HG03175 (cell line): ENCODE data around the gene EYS.

Experiments
- ATAC-seq: cut with Tn5 transposase; IDR thresholded peaks from one replicate; pipeline ENCODE4 v1.9.1; 2021; ENCODE audit warnings: mild to moderate bottlenecking, moderate library complexity; ENCODE audit not compliant: unreplicated experiment

The EYS gene

GRCh38 chr6:65707126-65707826 is at the start of gene EYS:
Gene EYS, minus strand, starts transcription at chr6:65707226. Its CDS starts 211,816 bp downstream, at chr6:65495410.
- no peak for ATAC-seq

DNA sequence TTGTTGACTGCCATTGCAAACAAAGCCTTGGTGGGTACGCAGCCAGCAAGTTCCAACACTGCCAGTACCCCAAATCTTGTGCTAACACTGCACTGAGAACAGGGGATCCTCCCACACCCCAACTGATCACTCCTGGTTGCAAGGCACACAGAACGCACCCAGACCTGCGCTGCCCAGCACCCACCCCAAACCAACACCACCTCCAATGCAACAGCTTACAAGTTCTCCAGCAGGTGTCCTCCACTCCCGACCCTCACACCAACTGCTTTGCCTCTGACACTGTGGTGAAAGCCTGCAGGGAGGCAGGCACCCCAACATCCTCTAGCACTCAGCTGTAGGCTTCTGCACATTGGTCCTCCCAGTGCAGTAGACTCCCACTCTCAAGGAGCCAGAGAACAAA is 39.3 kb upstream of the EYS start:
- ATAC-seq = no peak

- ATAC-seq = no peak
These were observed 38.6 kb upstream of the EYS start for GRCh38 chr6:65745614-65746013.

DNA sequence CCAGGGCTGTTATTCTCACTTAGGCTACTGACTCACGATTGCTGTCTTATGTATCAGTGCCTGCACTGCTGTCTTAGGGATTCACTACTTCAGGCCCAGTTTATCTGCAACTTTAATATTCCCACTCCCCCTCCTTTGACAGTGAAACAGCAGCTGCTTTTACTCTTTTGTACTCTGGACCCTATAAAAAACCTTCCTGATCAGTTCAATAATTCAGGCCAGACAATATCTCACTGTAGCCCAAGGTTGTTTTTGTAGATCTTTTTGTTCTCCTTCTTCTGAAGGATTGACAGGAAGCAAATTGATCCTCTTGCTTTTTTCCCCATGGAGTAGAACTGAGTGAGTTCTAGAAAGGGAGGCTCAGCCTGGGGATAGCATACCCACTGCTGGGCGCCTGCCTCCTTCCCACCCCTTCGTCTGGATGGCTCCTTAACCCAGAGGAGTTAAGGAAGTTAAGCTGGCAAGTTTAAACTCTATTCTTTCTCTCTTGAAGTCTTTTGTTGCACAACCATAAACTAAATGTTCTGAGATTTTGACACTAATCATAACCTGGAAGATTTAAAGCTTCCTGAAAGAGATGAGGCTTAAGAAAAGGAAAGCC is 22.0 kb upstream of the EYS start:
- no peak for ATAC-seq

DNA sequence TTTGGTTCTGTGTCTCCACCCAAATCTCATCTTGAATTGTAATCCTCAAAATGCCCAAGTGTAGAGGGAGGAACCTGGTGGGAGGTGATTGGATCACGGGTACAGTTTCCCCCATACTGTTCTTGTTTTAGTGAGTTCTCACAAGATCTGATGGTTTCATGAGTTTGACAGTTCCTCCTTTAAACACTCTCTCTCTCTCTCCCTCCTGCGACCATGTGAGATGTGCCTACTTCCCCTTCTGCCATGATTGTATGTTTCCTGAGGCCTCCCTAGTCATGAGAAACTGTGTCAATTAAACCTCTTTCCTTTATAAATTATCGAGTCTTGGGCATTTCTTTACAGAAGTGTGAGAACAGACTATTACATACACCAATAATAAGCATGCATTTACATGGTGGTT is 12.1 kb upstream of the EYS start:
- ATAC-seq = no peak

DNA sequence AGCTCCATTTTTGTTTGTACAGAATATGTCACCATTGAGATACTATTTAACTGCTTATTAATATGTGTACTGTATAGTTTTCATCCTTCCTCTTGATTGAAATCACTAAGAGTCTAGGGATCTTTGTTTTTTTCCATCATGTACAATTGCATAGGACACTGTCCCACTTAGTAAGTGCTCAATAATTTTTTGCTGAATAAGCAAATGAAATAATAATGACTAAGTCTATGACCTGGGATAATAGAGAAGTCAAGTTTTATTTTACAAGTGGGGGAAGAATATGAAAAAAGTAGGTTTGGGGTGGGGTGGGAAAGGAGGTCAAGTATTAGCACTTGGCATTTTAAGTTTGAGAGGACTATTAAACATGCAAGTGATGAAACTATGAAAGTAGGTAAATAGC is 4.5 kb upstream of the EYS start:
- ATAC-seq = no peak

DNA sequence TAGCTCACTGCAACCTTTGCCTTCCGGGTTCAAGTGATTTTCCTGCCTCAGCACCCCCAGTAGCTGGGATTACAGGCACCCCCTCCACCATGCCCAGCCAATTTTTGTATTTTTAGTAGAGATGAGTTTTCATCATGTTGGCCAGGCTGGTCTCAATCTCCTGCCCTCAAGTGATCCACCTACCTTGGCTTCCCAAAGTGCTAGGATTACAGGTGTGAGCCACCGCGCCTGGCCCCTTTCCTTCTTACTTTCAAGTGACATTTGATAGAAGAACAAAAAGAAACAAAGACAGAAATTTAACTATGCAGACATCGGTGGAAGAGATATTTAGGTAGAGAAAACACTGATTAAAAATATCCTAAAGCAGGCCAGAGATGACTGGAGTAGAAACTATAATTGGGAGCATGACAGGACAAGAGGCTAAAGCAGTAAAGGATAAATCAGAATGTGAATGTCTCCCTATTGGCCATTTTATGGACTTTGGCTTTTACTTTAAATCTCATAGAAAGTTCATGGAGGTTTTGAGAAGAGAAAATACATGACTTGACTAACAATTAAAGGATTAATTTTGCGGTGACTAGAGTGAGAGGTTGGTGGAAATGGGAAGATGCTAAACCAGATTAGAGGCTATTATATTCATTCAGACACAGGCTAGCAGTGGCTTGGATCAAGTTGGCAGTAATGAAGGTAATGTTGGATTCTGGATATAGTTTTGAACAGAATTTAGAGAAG is 2.2 kb upstream of the EYS start:
- ATAC-seq = no peak

GRCh38 chr6:65708162-65708561 is 1.1 kb upstream of the EYS start:
- no peak for ATAC-seq

DNA sequence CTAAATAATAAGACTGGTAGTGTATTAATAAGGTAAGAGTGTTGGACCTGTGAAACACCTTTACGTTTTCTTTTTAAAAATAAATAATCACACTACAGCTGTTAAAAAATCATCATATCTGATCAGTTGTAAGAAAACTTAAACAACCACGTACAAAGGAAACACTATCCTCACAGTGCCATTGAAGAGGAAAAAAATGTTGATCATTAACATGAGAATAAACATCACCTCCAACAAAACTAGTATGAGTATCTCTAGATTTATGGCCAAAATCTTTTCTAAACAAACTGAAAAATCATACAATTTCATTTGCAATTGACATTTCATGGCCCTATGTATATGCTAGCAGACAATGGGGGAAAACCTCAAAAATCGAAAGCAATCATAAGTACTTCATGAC is 590 bp downstream of the EYS start:
- ATAC-seq = no peak

DNA sequence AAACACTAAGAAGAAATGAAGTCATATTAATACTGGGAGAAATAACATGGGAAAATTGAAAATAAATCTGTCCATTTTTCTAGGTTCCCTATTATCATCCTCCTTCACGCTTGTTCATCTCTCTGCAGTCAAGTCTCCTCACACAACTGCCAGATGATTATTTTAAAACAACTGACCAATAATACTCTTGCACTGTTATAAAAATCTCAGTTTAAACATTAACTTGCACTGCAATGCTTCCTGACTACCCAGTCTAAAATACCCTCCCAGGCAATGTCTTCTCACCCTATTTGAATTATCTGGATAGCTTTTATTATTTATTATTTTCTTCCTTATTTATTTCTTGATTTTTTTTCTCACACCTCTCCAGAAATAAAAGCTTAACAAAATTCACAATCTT is 5.7 kb downstream of the EYS start:
- no peak for ATAC-seq

DNA sequence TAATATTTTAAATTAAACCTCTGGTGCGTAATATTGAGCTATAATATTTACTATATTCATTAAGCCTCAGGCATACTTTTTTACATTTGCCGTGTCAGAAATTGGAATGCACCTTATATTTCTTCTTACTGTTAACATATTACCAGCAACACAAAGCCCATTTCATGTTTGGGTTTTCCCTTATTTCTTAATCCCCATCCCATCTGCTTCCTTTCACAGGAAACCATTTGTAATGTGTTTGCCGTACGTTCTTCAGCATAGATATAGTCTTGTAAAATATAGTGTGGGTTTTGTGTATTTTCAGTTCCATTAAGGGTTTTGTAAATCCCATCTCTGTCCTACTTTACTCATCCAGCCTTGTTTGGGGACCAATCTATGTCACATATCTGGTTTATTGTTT is 6.5 kb downstream of the EYS start:
- ATAC-seq = no peak

DNA sequence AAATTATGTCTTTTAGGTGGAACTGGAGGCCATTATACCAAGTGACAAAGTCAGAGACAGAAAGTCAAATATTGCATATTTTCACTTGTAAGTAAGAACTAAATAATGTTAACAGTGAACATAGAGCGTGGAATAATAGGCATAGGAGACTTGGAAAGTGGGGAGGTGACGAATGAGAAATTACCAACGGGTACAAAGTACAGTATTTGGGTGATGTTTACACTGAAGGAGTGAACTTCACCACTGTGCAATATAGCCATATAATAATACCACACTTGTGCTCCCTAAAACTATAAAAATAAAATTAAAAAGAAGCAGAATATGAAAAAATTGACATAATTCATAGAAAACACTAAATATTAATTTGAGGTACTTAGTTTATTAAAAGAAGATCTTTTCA is 14.9 kb downstream of the EYS start:
- no peak for ATAC-seq

GRCh38 chr6:65680232-65680631 is 26.8 kb downstream of the EYS start:
- ATAC-seq = no peak

DNA sequence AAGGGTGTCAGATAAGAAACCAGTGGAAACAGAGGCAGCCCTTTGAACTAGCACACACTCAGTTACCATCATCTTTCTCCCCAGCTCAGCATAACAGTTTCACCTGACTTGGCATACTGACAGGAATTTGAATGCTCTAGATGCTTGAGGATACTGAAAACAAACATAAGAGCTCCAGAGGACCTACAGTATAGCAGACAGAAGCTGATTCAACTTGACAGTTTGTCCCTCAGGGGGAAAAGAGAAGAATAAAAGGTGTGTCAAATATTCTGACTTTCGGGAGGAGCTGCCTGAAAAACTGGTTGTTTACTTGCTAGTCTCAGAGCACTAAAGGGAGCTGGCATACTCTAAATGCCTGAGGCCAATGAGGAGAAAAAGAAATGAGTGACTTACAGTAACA is 35.1 kb downstream of the EYS start:
- no peak for ATAC-seq

DNA sequence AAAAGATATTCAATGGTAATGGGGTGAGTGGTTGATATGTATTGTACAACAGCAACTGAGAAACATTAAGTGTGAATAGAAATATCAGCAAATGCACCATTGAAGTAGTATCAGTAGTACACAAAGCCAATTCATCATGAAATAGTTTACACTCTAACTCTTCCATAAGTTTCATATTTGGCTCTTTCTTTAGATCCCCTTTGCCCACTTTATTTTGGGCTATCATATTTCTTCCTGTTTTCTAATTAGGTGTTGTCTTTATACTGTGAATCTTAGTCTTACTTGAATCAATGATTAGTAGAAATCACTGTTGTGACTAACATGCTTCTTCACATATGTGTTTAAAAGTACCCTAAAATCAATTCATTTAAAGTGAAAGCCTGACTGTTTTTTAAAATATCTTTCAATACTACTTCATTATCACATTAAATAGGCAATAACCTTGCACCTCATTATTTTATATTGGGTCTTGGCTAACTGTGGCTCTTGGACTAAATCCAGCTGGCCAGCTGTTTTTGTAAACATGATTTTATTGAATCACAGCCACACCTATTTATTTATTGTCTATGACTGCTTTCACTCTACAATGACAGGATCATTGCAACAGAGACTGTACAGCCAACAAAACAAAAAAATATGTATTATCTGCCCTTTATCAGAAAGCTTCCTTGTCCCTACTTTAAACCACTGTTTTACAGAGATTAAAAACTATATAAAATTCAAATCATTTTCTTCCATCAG is 38.9 kb downstream of the EYS start:
- no peak for ATAC-seq

GRCh38 chr6:65650086-65650485 is 56.9 kb downstream of the EYS start:
- ATAC-seq = no peak

DNA sequence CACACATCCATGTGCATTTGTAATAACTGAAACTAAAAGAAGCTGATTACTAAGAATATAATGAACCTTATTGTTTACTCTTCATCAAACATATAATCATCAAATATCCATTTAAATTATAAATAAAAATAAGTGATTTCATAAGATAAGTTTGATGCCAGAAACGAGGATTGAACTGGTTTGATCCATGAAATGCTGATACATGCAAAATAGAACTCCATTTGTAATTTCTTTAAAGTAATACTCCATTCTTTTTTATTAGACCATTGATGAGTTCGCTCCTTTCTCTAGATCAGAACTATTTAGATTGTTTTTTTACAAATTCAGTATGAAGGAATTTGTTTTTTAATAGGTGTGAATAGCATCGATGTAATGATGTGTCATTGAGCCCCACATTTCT is 57.6 kb downstream of the EYS start:
- ATAC-seq = no peak

DNA sequence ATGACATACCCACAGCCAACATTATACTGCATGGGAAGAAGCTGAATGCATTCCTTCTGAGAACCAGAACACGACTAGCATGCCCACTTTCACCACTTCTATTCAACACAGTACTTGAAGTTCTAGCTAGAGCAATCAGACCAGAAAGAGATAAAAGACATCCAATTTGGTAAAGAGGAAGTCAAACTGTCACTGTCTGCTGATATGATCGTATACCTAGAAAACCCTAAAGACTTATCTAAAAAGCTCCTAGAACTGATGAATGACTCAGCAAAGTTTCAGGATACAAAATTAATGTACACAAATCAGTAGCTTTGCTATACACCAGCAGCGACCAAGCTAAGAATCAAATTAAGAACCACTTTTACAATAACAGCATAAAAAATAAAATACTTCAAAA is 60.5 kb downstream of the EYS start:
- ATAC-seq = no peak

- no peak for ATAC-seq
These were observed 64.2 kb downstream of the EYS start for GRCh38 chr6:65642776-65643175.

GRCh38 chr6:65638047-65638831 is 68.8 kb downstream of the EYS start:
- no peak for ATAC-seq
